Raji (cell line): ENCODE data around the gene KRTAP29-1.

Source experiments
- POLR2A ChIP-seq: IDR thresholded peaks from 2 replicates; pipeline ENCODE4 v1.6.1; 2011; ENCODE audit warnings: low read depth, low read length, control low read depth; ENCODE audit not compliant: insufficient read depth

Gene KRTAP29-1

GRCh38 chr17:41318231-41318630 is 15.6 kb upstream of the KRTAP29-1 start:
- no peak for TF ChIP-seq POLR2A

GRCh38 chr17:41315814-41316445 is 13.3 kb upstream of the KRTAP29-1 start:
- TF ChIP-seq POLR2A: no peak

GRCh38 chr17:41315204-41315794 is 12.6 kb upstream of the KRTAP29-1 start, which contains the start of gene KRTAP17-1:
TSS of gene KRTAP17-1 (minus strand) at chr17:41315710. CDS start at chr17:41315650, 60 bp downstream.
- TF ChIP-seq POLR2A: no peak

- TF ChIP-seq POLR2A: no peak
These were observed 8.5 kb upstream of the KRTAP29-1 start for GRCh38 chr17:41311111-41311510.

GRCh38 chr17:41308918-41309359 is 6.3 kb upstream of the KRTAP29-1 start, which contains the start of gene KRTAP16-1:
TSS of gene KRTAP16-1 (minus strand) at chr17:41309309. CDS start at chr17:41309253, 56 bp downstream.
- TF ChIP-seq POLR2A: no peak

- TF ChIP-seq POLR2A: no peak
These were observed 5.7 kb upstream of the KRTAP29-1 start for GRCh38 chr17:41308251-41308917.

GRCh38 chr17:41307647-41308046 is 5.0 kb upstream of the KRTAP29-1 start:
- TF ChIP-seq POLR2A: no peak

GRCh38 chr17:41304091-41304490 is 1.4 kb upstream of the KRTAP29-1 start:
- TF ChIP-seq POLR2A: no peak

- no peak for TF ChIP-seq POLR2A
These were observed 330 bp upstream of the KRTAP29-1 start for GRCh38 chr17:41302981-41303380.

- TF ChIP-seq POLR2A: no peak
These were observed 1.4 kb downstream of the KRTAP29-1 start for GRCh38 chr17:41301204-41301790.

GRCh38 chr17:41298458-41299135 is 4.1 kb downstream of the KRTAP29-1 start:
- TF ChIP-seq POLR2A: no peak

- TF ChIP-seq POLR2A: no peak
These were observed 5.8 kb downstream of the KRTAP29-1 start for GRCh38 chr17:41296846-41297245.

- TF ChIP-seq POLR2A: no peak
These were observed 8.6 kb downstream of the KRTAP29-1 start for GRCh38 chr17:41294016-41294415.

GRCh38 chr17:41287050-41287449 is 15.6 kb downstream of the KRTAP29-1 start:
- TF ChIP-seq POLR2A: no peak

- no peak for TF ChIP-seq POLR2A
These were observed 18.1 kb downstream of the KRTAP29-1 start for GRCh38 chr17:41284546-41284945.
